Activated CD8-positive, alpha-beta memory T cell treated with anti-CD3 and anti-CD28 coated beads for 24 hours (primary cell): ENCODE data around the gene FTL.

ENCODE experiments used
- DNase-seq: peaks from one replicate; pipeline ENCODE4 v3.0.0-alpha.2; 2020

The FTL gene

DNA sequence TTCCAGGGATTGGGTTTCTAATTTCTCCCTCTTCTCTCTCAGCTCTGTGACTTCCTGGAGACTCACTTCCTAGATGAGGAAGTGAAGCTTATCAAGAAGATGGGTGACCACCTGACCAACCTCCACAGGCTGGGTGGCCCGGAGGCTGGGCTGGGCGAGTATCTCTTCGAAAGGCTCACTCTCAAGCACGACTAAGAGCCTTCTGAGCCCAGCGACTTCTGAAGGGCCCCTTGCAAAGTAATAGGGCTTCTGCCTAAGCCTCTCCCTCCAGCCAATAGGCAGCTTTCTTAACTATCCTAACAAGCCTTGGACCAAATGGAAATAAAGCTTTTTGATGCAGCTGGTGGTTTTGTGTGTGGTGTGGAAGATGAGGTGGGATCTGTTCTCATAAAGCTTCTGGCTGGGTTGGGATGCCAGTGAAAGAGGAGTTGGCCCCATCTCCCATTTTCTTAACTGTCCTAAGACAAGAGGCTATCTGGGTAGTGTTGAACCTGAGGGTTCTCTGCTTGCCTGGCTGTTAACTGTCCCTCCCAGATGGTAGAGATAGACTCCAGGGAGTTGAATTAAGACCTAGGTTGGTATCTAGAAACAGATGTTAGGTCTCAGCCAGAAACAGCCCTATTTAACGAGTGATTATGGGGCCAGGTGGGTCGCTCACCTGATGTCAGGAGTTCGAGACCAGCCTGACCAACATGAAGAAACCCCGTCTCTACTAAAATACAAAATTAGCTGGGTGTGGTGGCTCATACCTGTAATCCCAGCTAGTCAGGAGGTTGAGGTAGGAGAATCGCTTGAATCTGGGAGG lies 1.6 kb downstream of the FTL start:
- peak; percentile 63 for DNase-seq

- DNase-seq = no peak
Observed at GRCh38 chr19:48967346-48968178, 2.5 kb downstream of the FTL start.

DNA sequence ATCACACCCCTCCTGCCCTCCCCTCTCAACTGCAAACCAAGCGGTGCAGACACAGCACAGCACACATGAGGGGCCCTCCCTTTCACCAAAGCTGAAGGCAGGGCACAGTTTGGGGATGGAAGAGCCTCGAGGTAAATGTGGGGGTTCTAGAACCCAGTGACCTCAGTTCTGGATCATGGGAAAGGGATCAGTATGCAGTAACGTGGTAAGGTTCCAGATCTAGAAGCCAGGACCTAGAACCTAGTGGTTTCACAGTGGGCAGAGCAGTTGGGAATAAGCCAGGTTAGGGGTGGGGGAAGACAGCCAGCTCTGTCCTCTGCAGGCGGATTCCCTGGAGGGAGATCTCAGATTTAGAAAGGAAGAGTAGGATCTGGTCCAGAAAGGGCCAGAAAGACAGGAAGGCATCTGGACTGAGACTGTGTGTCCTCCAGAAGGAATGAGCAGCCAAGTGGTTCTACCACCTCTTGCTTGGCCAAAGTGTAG lies 3.1 kb downstream of the FTL start:
- no peak for DNase-seq

DNA sequence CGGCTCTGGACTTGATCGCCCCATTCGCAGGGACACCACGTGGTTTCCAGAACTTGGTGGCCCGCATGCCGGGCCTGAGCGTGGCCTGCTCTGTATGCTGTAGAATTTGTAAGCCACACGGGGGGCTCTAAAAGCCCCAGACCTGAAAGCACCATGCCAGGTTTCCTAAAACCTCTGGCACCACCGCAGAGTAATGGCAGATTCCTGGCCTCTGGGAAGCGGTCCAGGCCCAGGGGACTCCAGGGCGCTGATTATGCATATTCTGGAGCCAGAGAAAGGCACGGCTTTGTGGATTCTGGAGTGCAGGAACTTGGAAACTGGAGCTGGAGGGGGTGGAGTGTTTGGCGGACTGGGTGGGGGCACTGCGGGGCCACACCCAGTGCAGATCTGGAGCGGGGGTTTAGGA lies 3.7 kb downstream of the FTL start:
- DNase-seq = no peak

DNA sequence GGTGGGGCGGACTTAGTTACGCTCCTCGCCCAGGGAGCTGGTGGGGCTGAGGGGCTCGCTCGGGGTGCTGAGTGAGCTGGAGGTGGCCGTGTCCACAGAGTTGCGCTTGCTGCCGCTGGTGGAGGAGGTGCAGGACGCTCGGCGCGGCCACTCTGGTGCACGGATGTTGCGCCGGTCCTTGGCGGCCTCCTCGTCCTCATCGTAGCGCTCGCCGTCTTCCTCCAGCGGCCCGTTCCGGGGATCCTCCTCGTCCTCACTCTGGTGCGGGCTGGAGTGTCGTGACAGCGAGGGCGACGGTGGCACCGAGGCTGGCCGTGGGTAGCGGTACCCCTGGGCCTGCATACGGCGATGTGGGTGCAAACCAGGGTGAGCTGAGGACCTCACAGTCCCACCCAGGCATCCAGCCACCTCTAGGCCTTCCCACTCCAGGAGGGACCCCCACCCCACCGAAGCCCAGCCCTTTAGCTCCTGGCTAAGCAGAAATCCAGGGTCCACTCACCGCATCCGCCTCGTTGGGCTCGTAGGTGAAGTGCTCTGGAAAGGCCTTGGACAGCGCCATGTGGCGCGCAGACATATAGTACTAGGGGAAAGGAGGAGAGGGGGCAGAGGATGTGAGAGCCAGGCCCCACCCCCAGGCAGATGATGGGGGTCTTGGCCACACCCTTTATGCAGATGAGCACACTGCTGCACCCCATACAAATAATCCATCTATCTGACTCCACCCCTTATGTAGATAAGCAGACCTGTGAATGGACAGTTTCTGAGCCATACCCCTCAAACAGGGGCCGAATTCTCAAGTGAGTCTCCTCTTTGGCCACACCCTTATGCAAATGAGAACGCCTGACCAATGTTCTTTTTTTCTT lies 4.4 kb downstream of the FTL start:
- DNase-seq = no peak

DNA sequence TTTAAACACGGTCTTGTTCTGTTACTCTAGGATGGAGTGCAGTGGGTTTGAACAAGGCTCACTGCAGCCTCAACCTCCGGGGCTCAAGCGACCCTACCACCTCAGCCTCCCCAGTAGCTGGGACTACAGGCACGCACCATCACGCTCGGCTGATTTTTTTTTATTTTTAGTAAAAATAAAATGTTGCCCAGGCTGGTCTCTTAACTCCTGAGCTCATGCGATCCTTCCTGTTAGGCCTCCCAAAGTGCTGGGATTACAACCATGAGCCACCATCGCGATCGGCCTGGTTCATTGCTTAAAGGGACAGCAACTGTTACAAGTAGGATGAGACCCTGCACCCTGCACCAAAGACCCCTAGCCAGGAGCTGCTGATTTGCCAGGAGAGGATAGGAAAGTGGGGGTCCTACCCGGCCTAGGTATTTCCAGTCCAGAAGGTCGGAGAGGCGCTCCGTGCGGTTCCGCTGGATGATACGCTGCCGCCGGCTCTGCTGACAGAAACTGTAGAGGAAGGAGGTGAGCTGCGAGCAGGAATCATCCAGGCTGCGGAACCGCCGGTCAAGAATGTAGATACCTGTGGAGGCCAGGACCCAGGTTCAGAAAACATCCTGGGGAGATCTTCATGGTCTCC lies 5.1 kb downstream of the FTL start:
- no peak for DNase-seq

GRCh38 chr19:48970923-48971395 lies 5.8 kb downstream of the FTL start:
- DNase-seq = peak; percentile 94

GRCh38 chr19:48975947-48976847 lies 11.1 kb downstream of the FTL start:
- no peak for DNase-seq

DNA sequence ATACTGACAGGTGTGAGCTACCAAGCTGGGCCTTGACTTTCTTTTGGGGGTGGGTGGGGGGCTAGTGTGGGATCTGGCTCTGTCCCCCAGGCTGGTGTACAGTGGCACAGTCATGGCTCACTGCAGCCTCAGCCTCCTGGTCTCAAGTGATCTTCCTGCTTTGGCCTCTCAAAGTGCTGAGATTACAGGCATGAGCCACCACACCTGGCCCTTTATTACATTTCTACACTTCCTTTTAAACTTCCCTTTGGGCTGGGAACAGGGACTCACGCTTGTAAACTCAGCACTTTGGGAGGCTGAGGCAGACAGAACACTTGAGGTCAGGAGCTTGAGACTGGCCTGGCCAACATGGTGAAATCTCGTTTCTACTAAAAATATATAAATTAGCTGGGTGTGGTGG lies 12.0 kb downstream of the FTL start:
- DNase-seq = no peak

DNA sequence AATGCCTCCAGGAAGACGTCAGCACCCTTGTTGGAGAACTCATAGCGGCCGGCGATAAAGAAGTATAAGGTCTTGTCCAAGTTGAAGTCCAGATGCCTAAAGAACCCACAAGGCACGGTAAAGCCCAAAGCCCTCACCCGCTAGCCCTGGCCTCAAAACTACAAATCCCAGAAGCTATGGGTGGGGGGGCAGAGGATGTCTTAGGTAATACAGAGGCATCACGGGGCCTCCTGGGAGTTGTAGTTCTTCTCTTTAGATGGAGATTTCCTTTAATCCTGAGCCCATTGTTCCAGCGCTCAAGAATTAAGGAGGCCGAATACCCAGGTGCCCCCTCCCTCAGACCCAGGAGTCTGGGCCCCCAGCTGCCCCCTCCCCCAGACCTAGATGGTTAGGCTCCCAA lies 17.2 kb downstream of the FTL start:
- DNase-seq = no peak

DNA sequence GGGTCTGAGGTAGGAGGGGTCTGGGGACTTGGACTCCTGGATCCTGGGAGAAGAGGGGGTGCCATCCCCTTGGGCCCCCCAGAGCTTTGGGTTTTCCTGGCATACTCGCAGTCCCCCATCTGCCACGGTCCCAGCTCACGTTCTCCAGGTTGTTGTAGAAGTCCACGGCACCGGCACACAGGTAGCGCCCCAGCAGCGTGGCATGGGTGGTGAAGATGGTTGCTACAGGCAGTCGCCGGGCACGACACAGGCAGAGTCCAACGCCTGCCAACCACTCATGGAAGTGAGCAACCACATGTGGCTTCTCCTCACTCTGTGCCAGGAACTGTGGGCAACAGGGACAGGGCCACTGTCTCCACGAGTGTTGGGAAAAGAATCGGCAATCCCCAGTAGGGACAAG lies 20.6 kb downstream of the FTL start:
- no peak for DNase-seq

DNA sequence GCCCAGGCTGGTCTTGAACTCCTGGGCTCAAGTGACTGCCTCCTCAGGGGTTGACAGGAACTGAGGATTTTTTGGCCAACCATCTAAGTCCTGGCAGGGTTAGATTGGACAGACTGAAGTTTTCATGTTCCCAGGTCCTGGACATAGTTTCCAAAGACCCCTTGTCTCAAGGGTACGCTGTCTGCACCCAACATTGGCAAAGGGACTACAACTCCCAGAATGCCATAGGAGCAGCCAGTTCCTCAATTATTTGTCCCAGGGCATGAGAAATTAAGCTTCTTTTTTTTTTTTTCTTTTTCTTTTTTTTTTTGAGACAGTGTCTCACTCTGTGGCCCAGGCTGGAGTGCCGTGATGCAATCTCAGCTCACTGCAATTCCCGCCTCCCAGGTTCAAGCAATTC lies 21.1 kb downstream of the FTL start:
- DNase-seq = no peak

GRCh38 chr19:48987323-48987722 lies 22.2 kb downstream of the FTL start:
- no peak for DNase-seq

GRCh38 chr19:48988286-48988685 lies 23.2 kb downstream of the FTL start:
- no peak for DNase-seq

GRCh38 chr19:48988860-48989259 lies 23.8 kb downstream of the FTL start:
- no peak for DNase-seq

DNA sequence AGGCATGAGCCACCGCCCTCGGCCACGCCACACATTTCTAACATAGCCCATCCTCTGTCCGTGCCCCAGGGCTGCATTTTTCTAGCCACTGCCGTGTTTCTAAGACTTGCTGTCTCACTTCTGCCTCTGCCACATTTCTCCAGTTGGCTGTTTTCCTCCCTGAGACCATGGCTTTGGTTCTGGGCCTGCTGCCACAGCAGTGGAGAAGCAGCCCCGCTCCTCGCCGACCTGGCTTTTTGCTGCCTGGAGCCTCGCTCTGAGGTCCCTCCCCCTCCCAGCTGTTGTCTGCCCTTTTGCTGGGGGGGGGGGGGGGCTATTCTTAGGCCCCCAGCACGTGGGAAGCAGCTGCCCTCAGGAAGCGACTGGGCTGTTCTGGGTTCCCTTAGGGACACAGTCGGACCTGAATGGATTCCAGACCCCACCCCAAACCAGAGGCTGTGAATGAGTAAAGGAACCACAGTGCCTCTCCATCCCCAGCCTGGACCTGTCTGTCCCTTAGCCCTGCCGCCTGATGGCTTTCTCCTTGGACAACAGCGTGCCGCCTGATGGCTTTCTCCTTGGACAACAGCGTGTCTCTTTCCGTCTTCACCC lies 24.7 kb downstream of the FTL start:
- no peak for DNase-seq

GRCh38 chr19:48990400-48990799 lies 25.3 kb downstream of the FTL start:
- no peak for DNase-seq

DNA sequence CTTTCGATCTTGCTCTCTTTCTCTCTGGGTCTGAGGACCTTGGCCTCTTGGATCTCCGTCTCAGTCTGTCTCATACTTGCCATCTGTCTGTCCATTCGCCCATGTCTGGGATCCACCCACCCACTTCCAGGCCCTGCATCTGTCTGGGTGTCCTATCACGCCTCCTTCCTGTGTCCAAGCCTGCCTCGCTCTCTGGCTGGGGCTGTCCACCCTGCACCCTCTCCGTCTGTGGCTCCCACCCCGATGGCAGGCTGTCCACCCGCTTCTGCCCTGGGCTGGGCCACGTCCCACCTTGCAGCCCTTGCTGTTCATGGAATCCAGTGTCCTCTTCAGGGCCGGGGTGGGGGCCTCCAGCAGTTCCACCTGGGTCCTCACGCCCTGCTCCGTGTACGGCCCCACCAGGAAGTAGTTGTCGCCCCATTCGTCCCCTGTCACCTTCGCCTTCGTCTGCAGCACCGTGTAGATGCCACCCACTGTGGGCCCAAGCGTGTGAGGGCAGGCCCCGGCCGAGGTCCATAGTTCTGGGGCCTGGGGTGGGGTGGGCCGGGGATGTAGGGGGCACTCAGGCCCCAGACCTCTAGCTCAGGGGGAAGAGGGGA lies 26.0 kb downstream of the FTL start:
- no peak for DNase-seq

GRCh38 chr19:48991873-48992580 lies 26.9 kb downstream of the FTL start:
- no peak for DNase-seq
